ENCODE data around the gene ZNF160. TPM values are rescaled to one million over a fixed set of nuclear protein-coding genes. Genes with fewer than 3 reads are reported as not detected.

Gene ZNF160
- total and polyA plus RNA-seq, 2 experiments from 2014 or later = 23.5 to 52.5 TPM

GRCh38 chr19:53047379-53047778 is 55.8 kb downstream of the ZNF160 start:
- no peaks in the 10 kb centered on the region for H3K4me1 ChIP-seq (ENCODE audit: insufficient read depth)
- no peaks in the 10 kb centered on the region for H3K36me3 ChIP-seq (replicated peaks; ENCODE audit: insufficient read depth, low read depth)
- no peaks in the 10 kb centered on the region for H3K27me3 ChIP-seq
- 92% methylated on average over 2 of the region's 2 CpGs for WGBS (ENCODE audit: low lambda C conversion rate, missing lambda C conversion rate)
- no peaks in the 10 kb centered on the region for H4K20me1 ChIP-seq (ENCODE audit: insufficient read depth, poor library complexity, severe bottlenecking)
- no peak for TF ChIP-seq EZH2phosphoT487 (IDR thresholded peaks at IDR 0.05; ENCODE audit: low read depth, severe bottlenecking, unreplicated experiment)
- no peak for TF ChIP-seq EZH2 (IDR thresholded peaks at IDR 0.05; ENCODE audit: borderline replicate concordance)
- no peak for TF ChIP-seq CTCF (IDR thresholded peaks at IDR 0.05; ENCODE audit: poor library complexity)
- no peaks in the 10 kb centered on the region for H3K9me2 ChIP-seq (replicated peaks; ENCODE audit: insufficient read depth)
- no peak overlapping the region for H3K4me3 ChIP-seq
- no peaks in the 10 kb centered on the region for H3K79me2 ChIP-seq
- DNase-seq (ENCODE audit: low spot score) = no peak
- H2AFZ ChIP-seq = no peak overlapping the region
- H3K9me3 ChIP-seq (ENCODE audit: low read depth) = no peaks in the 10 kb centered on the region
- H3K27ac ChIP-seq = no peak overlapping the region
- no peak overlapping the region for H3K4me2 ChIP-seq

- no peak overlapping the region for H2AFZ ChIP-seq
- no peak for DNase-seq (ENCODE audit: low spot score)
- TF ChIP-seq EZH2phosphoT487 (IDR thresholded peaks at IDR 0.05; ENCODE audit: low read depth, severe bottlenecking, unreplicated experiment) = no peak
- no peak for TF ChIP-seq EZH2 (IDR thresholded peaks at IDR 0.05; ENCODE audit: borderline replicate concordance)
- no peak for TF ChIP-seq CTCF (IDR thresholded peaks at IDR 0.05; ENCODE audit: poor library complexity)
- H3K4me2 ChIP-seq = no peak overlapping the region
- H3K27me3 ChIP-seq = no peaks in the 10 kb centered on the region
- H3K36me3 ChIP-seq (replicated peaks; ENCODE audit: insufficient read depth, low read depth) = no peaks in the 10 kb centered on the region
- no peaks in the 10 kb centered on the region for H3K4me1 ChIP-seq (ENCODE audit: insufficient read depth)
- H3K27ac ChIP-seq = no peak overlapping the region
- H3K9me3 ChIP-seq (ENCODE audit: low read depth) = no peaks in the 10 kb centered on the region
- H4K20me1 ChIP-seq (ENCODE audit: insufficient read depth, poor library complexity, severe bottlenecking) = no peaks in the 10 kb centered on the region
- H3K4me3 ChIP-seq = no peak overlapping the region
- WGBS (ENCODE audit: low lambda C conversion rate, missing lambda C conversion rate) = 79% methylated on average over 16 of the region's 16 CpGs
- no peaks in the 10 kb centered on the region for H3K79me2 ChIP-seq
- no peaks in the 10 kb centered on the region for H3K9me2 ChIP-seq (replicated peaks; ENCODE audit: insufficient read depth)
Observed at GRCh38 chr19:53045536-53045935, 57.7 kb downstream of the ZNF160 start.

GRCh38 chr19:53041366-53041765 is 61.9 kb downstream of the ZNF160 start:
- Histone ChIP-seq H3K27me3 (no peaks in the 10 kb centered on the region), H3K4me3 (no peak overlapping the region), H3K9me3 (ENCODE audit: low read depth) (no peaks in the 10 kb centered on the region), H3K9me2 (replicated peaks; ENCODE audit: insufficient read depth) (no peaks in the 10 kb centered on the region), H3K4me2 (no peak overlapping the region), H4K20me1 (ENCODE audit: insufficient read depth, poor library complexity, severe bottlenecking) (no peaks in the 10 kb centered on the region), H3K4me1 (ENCODE audit: insufficient read depth) (no peaks in the 10 kb centered on the region), H3K36me3 (replicated peaks; ENCODE audit: insufficient read depth, low read depth) (no peaks in the 10 kb centered on the region), H3K79me2 (no peaks in the 10 kb centered on the region), H2AFZ (no peak overlapping the region), H3K27ac (no peak overlapping the region)
- TF ChIP-seq CTCF (IDR thresholded peaks at IDR 0.05; ENCODE audit: poor library complexity) (no peak), EZH2 (IDR thresholded peaks at IDR 0.05; ENCODE audit: borderline replicate concordance) (no peak)
- WGBS (ENCODE audit: low lambda C conversion rate, missing lambda C conversion rate) = 86% methylated on average over 1 of the region's 1 CpG
- DNase-seq (ENCODE audit: low spot score) = no peak
